Activated CD8-positive, alpha-beta T cell treated with anti-CD3 and anti-CD28 coated beads for 36 hours (primary cell): ENCODE data around the gene MYO5C. TPM values are rescaled to one million over a fixed set of nuclear protein-coding genes. Genes with fewer than 3 reads are reported as not detected.
A peak's percentile ranks its signal among the peaks of the same experiment; 100 is the strongest.

Experiments used
- ATAC-seq: fragments of 200-7000 bp; cut with Tn5 transposase; one replicate; pipeline ENCODE4 v1.10.0; 2021; ENCODE audit warnings: mild to moderate bottlenecking, moderate library complexity
- CTCF ChIA-PET: fragments of 350-600 bp; sonication (Branson Sonifier 250); formaldehyde crosslinking; loops from one replicate; lab custom pipeline; 2021; ENCODE audit warnings: antibody characterized with exemption; lab: Charles Lee
- POLR2A ChIA-PET: fragments of 350-600 bp; sonication (Branson Sonifier 250); formaldehyde crosslinking; loops from one replicate; lab custom pipeline; 2021; ENCODE audit warnings: antibody characterized with exemption; lab: Charles Lee
- DNase-seq: peaks from one replicate; pipeline ENCODE4 v3.0.0-alpha.2; 2020
- H3K27ac Mint-ChIP-seq: one replicate; pipeline ENCODE4 v1.8.0; 2021; ENCODE audit warnings: mild to moderate bottlenecking, mixed read lengths
- H3K27me3 Mint-ChIP-seq: one replicate; pipeline ENCODE4 v1.8.0; 2021; ENCODE audit warnings: mixed read lengths
- H3K36me3 Mint-ChIP-seq: one replicate; pipeline ENCODE4 v1.8.0; 2021; ENCODE audit warnings: low read depth, mixed read lengths
- H3K4me1 Mint-ChIP-seq: one replicate; pipeline ENCODE4 v1.8.0; 2021; ENCODE audit warnings: low read depth, mixed read lengths
- H3K4me3 Mint-ChIP-seq: one replicate; pipeline ENCODE4 v1.8.0; 2021; ENCODE audit warnings: mild to moderate bottlenecking, moderate library complexity, mixed read lengths
- H3K9me3 Mint-ChIP-seq: one replicate; pipeline ENCODE4 v1.8.0; 2021; ENCODE audit warnings: mixed read lengths
- intact Hi-C: fragments of 100-400 bp; cut with micrococcal nuclease; formaldehyde crosslinking; loops from one replicate; pipeline ENCODE4 v1.10.0; 2022
- total RNA-seq, 2 experiments: library from RNA; stranded (reverse); gene quantifications; one replicate each; pipeline ENCODE4 v1.2.3, GENCODE V29; 2021
- TF ChIP-seq, protein P1 (sequence below): fragments of 200-600 bp; IDR thresholded peaks from one replicate; pipeline ENCODE4 v1.8.0; 2022; ENCODE audit warnings: antibody characterized with exemption, mild to moderate bottlenecking

Gene MYO5C
- total RNA-seq, 2 experiments from 2014 or later: 1.3 to 1.9 TPM

DNA sequence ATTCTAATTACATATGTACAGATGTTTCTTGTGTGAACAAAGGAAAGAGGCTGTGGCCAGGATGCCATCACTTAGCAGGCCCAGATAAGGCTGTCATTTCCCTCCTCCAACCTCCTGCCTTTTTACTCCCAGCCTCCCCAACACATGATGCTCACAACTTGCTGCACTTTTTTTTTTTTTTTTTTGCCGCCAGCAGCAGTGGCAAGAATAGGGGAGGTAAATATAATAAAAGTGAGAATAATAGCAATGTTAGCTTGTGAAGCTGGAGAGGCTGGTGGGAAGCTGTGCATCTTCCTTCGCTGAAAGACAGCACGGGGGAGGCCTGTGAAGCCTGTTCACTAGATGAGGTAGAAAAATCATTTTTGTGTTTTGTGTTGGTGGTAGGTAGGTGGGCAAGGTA lies 42.5 kb upstream of the MYO5C start:
- H3K9me3 Mint-ChIP-seq: no peaks in the 10 kb centered on the region
- intact Hi-C loops: loop anchor here (10.0 kb wide), 1 partner anchor 83 kb away; no protein-coding TSS in a partner anchor
- CTCF ChIA-PET: no interaction called here
- H3K27ac Mint-ChIP-seq: no peak overlapping the region
- DNase-seq: no peak
- TF ChIP-seq, protein P1, sequence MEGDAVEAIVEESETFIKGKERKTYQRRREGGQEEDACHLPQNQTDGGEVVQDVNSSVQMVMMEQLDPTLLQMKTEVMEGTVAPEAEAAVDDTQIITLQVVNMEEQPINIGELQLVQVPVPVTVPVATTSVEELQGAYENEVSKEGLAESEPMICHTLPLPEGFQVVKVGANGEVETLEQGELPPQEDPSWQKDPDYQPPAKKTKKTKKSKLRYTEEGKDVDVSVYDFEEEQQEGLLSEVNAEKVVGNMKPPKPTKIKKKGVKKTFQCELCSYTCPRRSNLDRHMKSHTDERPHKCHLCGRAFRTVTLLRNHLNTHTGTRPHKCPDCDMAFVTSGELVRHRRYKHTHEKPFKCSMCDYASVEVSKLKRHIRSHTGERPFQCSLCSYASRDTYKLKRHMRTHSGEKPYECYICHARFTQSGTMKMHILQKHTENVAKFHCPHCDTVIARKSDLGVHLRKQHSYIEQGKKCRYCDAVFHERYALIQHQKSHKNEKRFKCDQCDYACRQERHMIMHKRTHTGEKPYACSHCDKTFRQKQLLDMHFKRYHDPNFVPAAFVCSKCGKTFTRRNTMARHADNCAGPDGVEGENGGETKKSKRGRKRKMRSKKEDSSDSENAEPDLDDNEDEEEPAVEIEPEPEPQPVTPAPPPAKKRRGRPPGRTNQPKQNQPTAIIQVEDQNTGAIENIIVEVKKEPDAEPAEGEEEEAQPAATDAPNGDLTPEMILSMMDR: no peak
- POLR2A ChIA-PET: no interaction called here
- no peaks in the 10 kb centered on the region for H3K27me3 Mint-ChIP-seq
- ATAC-seq: no peak
- H3K4me3 Mint-ChIP-seq: no peak overlapping the region
- no peaks in the 10 kb centered on the region for H3K36me3 Mint-ChIP-seq
- H3K4me1 Mint-ChIP-seq: peaks cover 9% of the 10 kb centered on the region

DNA sequence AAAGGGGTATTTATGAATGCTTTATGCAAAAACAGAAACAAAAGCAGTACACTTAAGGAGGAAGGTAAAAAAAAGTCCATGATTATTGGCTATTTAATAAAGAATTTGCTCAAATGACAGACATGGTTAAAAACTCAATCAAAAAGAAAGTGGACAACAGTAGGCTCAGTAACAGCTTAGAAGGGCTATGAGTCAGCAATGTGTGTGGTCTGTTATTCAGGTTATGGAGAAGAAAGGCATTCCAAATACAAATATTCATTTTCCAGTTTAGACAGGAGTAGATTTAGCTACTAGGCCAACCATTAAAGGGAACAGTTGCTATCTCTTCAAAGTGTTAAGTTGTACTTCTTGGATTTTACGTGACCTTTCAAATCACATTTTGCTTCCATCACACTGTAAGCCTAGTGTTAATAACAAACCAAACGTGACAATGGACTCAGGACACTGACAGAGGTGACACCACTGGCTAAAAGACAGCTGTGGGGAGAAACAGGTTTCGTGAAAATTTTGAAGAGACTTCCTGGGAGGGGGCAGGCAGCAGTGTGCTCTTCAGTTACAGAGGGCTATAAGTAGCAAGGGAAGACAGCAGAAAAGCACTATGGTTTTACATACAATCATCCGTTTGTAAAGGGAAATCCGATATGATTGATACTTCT lies 41.7 kb upstream of the MYO5C start:
- ChIA-PET POLR2A (no interaction called here), CTCF (no interaction called here)
- Mint-ChIP-seq H3K4me1 (peaks cover 13% of the 10 kb centered on the region), H3K4me3 (no peak overlapping the region), H3K27me3 (no peaks in the 10 kb centered on the region), H3K27ac (peak overlapping the region; percentile 67), H3K36me3 (no peaks in the 10 kb centered on the region), H3K9me3 (no peaks in the 10 kb centered on the region)
- TF ChIP-seq, protein P1: no peak
- no peak for DNase-seq
- intact Hi-C loops: loop anchor here (10.0 kb wide), 1 partner anchor 83 kb away; no protein-coding TSS in a partner anchor
- ATAC-seq: no peak

DNA sequence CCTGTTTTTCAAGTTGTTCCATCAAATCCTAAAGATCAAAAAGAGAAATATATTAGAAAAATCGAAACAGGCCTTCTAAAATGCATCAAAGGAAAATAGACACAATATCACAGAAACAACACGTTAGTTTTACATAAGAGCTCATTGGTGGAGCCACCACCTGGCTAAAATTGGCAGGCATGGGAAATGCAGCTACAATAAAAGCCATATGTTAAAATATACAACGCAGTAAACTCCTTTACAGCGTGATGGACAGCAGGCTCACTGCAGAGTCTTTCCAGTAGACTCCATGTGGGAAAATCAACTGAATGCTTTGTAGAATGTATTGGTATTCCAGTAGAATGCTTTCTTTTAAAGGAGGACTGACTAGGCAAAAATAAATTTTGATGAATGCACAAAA lies 40.9 kb upstream of the MYO5C start:
- Mint-ChIP-seq H3K27me3 (no peaks in the 10 kb centered on the region), H3K4me3 (no peak overlapping the region), H3K36me3 (no peaks in the 10 kb centered on the region), H3K9me3 (no peaks in the 10 kb centered on the region), H3K4me1 (peaks cover 19% of the 10 kb centered on the region), H3K27ac (no peak overlapping the region)
- intact Hi-C loops: loop anchor here (10.0 kb wide), 1 partner anchor 82 kb away; no protein-coding TSS in a partner anchor
- no peak for ATAC-seq
- DNase-seq: no peak
- POLR2A ChIA-PET: no interaction called here
- CTCF ChIA-PET: interaction anchor here (1.2 kb wide), 1 partner anchor 398 kb away, joined by 4 read pairs; no protein-coding TSS in a partner anchor
- TF ChIP-seq, protein P1: no peak

DNA sequence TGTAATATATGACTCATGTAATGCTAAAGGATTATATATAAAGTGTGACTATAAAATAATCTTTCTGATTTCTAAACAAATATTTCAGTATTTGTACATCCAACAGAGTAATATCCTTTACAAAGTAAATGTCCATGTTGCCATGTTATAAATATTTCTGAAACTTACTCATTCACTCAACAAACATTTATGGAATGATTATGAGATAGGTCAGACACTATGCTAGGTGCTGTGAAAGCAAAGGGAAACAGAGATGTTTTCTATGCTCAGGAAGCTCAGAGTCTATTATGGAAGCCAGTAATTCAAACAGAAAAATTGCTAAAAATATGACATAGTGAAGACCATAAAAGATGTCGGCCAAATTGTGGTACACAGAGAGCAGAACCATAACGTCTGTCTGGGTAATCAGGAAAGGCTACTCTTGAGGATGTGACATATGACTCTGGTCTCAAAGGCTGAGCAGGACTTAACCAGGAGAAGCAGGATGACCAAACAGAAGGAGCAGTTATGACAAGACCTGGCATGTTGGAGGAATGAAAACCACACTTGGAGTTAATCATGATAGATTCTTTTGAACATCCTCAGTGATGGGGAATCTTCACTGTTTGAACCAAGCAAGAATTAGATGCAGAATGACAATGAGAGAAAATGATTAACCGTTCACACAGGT lies 39.0 kb upstream of the MYO5C start:
- H3K27ac Mint-ChIP-seq: no peak overlapping the region
- no peaks in the 10 kb centered on the region for H3K27me3 Mint-ChIP-seq
- no peak for DNase-seq
- no peak overlapping the region for H3K4me3 Mint-ChIP-seq
- no peak for ATAC-seq
- no peaks in the 10 kb centered on the region for H3K9me3 Mint-ChIP-seq
- POLR2A ChIA-PET: interaction anchor here (1.4 kb wide), 1 partner anchor 10 kb away, joined by 3 read pairs; no protein-coding TSS in a partner anchor
- intact Hi-C loops: loop anchor here (5.0 to 10.0 kb wide), 3 partner anchors 80 to 348 kb away; partner anchors contain the start of gene MYO5A
- H3K4me1 Mint-ChIP-seq: peaks cover 28% of the 10 kb centered on the region
- TF ChIP-seq, protein P1: no peak
- CTCF ChIA-PET: interaction anchor here (1.5 to 1.8 kb wide), 2 partner anchors 77 to 401 kb away, joined by 5 to 9 read pairs; no protein-coding TSS in a partner anchor
- no peaks in the 10 kb centered on the region for H3K36me3 Mint-ChIP-seq
